HG03095 (cell line): Measurements from ENCODE around the gene MFAP1.

Experiments
- ATAC-seq: cut with Tn5 transposase; IDR thresholded peaks from one replicate; pipeline ENCODE4 v1.9.1; 2021; ENCODE audit warnings: moderate library complexity; ENCODE audit not compliant: unreplicated experiment

Gene MFAP1

GRCh38 chr15:43777267-43777914 lies 47.1 kb downstream of the MFAP1 start:
- peak; percentile 41 for ATAC-seq

- peak; percentile 23 for ATAC-seq
Observed at GRCh38 chr15:43776718-43777266, 47.7 kb downstream of the MFAP1 start, which contains the start of gene ELL3. ELL3 (minus strand) TSS chr15:43776966; CDS start chr15:43776901, 65 bp downstream.

- peak; percentile 71 for ATAC-seq
Observed at GRCh38 chr15:43776101-43776717, 48.3 kb downstream of the MFAP1 start.

- no peak for ATAC-seq
Observed at GRCh38 chr15:43775411-43775965, 49.0 kb downstream of the MFAP1 start.

GRCh38 chr15:43774062-43774461 lies 50.4 kb downstream of the MFAP1 start:
- no peak for ATAC-seq

GRCh38 chr15:43772624-43773023 lies 51.9 kb downstream of the MFAP1 start:
- no peak for ATAC-seq

GRCh38 chr15:43771816-43772215 lies 52.7 kb downstream of the MFAP1 start:
- ATAC-seq, result no peak

- no peak for ATAC-seq
Observed at GRCh38 chr15:43769584-43770228, 54.8 kb downstream of the MFAP1 start.

- no peak for ATAC-seq
Observed at GRCh38 chr15:43763819-43764446, 60.6 kb downstream of the MFAP1 start.

GRCh38 chr15:43762824-43763223 lies 61.7 kb downstream of the MFAP1 start:
- no peak for ATAC-seq
